ENCODE measurements around the gene GALNT1. TPM values are rescaled to one million over a fixed set of nuclear protein-coding genes. Genes with fewer than 3 reads are reported as not detected.

Gene GALNT1
- total RNA-seq, 4 donors from 2014 or later, result 46.2 to 96.5 (median 62.6) TPM

DNA sequence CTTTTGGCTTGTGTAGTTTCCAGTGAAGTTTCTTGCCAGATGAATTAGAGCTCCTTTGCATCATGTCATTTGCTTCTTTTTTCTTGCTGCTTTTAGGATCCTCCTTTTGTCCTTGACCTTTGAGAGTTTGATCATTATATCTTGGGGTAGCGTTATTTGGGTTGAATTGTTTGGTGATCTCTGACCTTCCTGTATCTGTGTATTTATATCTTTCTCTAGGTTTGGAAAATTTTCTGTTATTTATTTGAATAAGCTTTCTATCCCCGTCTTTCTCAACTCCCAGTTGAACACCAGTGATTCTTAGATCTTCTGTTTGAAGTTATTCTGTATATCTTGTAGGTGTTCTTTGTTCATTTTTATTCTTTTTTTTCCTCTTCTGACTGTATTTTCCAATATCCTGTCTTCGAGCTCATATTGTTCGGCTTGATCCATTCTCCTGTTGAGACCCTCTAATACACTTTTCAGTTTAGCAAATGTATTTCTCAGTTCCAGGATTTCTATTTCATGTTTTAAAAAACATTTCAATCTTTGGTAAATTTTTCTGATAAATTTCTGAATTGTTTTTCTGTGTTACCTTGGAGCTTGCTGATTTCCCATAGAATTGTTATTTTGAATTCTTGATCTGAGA is 20.8 kb downstream of the GALNT1 start:
- no peak overlapping the region for H3K27ac ChIP-seq
- H3K9me3 ChIP-seq, result peaks cover 9% of the 10 kb centered on the region
- H3K4me1 ChIP-seq, result peaks cover 8% of the 10 kb centered on the region
- TF ChIP-seq EP300 (IDR thresholded peaks at IDR 0.05) (no peak), POLR2A (IDR thresholded peaks at IDR 0.05) (no peak), POLR2AphosphoS5 (IDR thresholded peaks at IDR 0.05) (no peak)
- TF ChIP-seq, protein P1, sequence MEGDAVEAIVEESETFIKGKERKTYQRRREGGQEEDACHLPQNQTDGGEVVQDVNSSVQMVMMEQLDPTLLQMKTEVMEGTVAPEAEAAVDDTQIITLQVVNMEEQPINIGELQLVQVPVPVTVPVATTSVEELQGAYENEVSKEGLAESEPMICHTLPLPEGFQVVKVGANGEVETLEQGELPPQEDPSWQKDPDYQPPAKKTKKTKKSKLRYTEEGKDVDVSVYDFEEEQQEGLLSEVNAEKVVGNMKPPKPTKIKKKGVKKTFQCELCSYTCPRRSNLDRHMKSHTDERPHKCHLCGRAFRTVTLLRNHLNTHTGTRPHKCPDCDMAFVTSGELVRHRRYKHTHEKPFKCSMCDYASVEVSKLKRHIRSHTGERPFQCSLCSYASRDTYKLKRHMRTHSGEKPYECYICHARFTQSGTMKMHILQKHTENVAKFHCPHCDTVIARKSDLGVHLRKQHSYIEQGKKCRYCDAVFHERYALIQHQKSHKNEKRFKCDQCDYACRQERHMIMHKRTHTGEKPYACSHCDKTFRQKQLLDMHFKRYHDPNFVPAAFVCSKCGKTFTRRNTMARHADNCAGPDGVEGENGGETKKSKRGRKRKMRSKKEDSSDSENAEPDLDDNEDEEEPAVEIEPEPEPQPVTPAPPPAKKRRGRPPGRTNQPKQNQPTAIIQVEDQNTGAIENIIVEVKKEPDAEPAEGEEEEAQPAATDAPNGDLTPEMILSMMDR (IDR thresholded peaks at IDR 0.05), result no peak
- H3K4me3 ChIP-seq, result no peak overlapping the region
- WGBS, result 98% methylated on average over 4 of the region's 4 CpGs
- no peaks in the 10 kb centered on the region for H3K36me3 ChIP-seq
- H3K27me3 ChIP-seq, result no peaks in the 10 kb centered on the region
- DNase-seq (ENCODE audit: low spot score in 2 of 2), result no peak

DNA sequence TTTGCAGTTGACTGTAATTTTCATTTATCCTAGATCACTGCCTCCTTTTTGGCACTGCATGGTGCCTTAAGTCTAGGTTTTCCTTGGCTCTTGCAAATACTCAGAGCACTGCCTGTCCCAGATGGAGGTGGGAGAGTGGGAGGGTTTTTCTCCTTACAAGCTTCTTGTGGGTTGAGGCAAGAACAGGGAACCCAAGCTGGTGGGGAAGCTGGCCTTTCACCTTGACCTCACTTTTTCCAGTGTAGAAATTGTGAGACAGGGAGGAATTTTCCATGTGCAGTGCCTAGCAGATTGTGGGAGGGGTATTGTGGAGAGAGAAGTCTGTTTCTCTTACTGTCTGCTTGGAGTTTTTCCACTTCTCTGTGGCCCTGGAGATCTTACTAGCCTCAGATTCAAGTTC is 21.5 kb downstream of the GALNT1 start:
- H3K4me3 ChIP-seq, result no peak overlapping the region
- H3K36me3 ChIP-seq, result no peaks in the 10 kb centered on the region
- no peak overlapping the region for H3K27ac ChIP-seq
- TF ChIP-seq, protein P1 (IDR thresholded peaks at IDR 0.05), result no peak
- no peak for TF ChIP-seq POLR2A (IDR thresholded peaks at IDR 0.05)
- no peak for TF ChIP-seq POLR2AphosphoS5 (IDR thresholded peaks at IDR 0.05)
- no peak for TF ChIP-seq EP300 (IDR thresholded peaks at IDR 0.05)
- peaks cover 8% of the 10 kb centered on the region for H3K4me1 ChIP-seq
- no peaks in the 10 kb centered on the region for H3K27me3 ChIP-seq
- no peak for DNase-seq (ENCODE audit: low spot score in 2 of 2)
- H3K9me3 ChIP-seq, result peaks cover 9% of the 10 kb centered on the region

DNA sequence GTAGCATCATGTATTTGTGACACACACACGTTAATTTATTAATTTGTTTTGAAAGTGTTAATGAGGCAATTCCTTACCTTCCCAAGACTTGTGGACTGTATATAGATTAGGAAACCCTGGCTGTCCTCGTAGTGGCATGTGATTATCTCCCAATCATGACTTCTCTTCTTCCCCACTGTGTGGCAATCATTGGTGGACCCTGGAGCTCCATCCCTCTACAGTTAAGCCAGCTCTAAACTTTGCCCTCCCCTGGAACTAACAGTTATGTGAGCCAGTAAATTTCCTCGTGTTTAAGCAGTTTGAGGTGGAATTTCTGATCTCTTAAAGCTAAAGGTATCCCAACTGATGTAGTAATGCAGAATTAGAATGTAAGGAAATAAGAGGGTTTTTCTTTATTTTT is 22.0 kb downstream of the GALNT1 start:
- Histone ChIP-seq H3K4me3 (no peak overlapping the region), H3K36me3 (no peaks in the 10 kb centered on the region), H3K27ac (no peak overlapping the region), H3K4me1 (peaks cover 8% of the 10 kb centered on the region), H3K27me3 (no peaks in the 10 kb centered on the region), H3K9me3 (peaks cover 9% of the 10 kb centered on the region)
- DNase-seq (ENCODE audit: low spot score in 2 of 2), result no peak
- TF ChIP-seq EP300 (IDR thresholded peaks at IDR 0.05), result no peak
- no peak for TF ChIP-seq POLR2AphosphoS5 (IDR thresholded peaks at IDR 0.05)
- no peak for TF ChIP-seq POLR2A (IDR thresholded peaks at IDR 0.05)
- TF ChIP-seq, protein P1 (IDR thresholded peaks at IDR 0.05), result no peak
- WGBS, result 95% methylated on average over 3 of the region's 3 CpGs

DNA sequence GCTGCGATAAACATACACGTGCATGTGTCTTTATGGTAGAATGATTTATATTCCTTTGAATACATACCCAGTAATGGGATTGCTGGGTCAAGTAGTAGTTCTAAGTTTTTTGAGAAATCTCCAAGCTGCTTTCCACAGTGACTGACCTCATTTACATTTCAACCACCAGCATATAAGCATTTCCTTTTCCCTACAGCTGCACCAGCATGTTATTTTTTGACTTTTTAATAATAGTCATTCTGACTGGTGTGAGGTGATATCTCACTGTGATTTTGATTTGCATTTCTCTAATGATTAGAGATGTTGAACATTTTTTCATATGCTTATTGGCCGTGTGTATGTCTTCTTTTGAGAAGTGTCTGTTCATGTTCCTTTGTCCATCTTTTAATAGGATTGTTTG is 22.8 kb downstream of the GALNT1 start:
- peaks cover 12% of the 10 kb centered on the region for H3K4me1 ChIP-seq
- no peaks in the 10 kb centered on the region for H3K36me3 ChIP-seq
- no peak for TF ChIP-seq POLR2AphosphoS5 (IDR thresholded peaks at IDR 0.05)
- TF ChIP-seq, protein P1 (IDR thresholded peaks at IDR 0.05), result no peak
- TF ChIP-seq EP300 (IDR thresholded peaks at IDR 0.05), result no peak
- TF ChIP-seq POLR2A (IDR thresholded peaks at IDR 0.05), result no peak
- no peaks in the 10 kb centered on the region for H3K27me3 ChIP-seq
- no peak overlapping the region for H3K4me3 ChIP-seq
- WGBS, result 100% methylated on average over 3 of the region's 3 CpGs
- no peak overlapping the region for H3K27ac ChIP-seq
- no peak for DNase-seq (ENCODE audit: low spot score in 2 of 2)
- H3K9me3 ChIP-seq, result peaks cover 9% of the 10 kb centered on the region

DNA sequence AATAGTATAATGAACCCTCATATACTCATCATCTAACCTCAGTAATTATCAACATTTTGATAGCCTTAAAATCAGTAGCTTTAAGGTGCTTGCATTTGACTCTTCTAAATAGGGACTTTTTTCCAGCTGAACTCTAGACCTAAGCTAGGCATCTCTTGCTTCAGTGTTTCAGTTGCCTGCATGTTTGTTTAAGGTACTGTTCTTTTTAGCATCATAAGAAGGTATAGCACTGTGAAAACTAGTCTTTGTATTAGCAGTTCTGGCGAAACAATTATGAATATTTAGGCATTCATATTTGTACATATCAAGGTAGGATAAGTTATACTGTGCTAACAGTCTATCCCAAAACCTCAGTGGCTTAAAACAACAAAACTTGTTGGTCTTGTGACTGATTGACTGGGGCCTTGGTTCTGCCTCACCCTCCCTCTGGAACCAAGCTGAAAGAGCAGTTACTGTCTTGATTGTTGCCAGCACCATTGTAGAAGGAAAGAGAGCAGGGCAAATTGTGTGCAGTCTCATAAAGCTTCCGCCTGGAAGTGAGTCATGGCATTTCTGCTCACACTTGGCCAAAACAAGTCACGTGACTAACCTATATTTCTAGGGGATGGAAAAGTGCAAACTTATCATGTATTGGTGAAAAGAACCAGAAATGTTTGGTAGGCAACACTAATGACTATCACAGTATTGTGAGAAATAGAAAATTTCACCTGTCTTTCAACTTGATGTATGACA is 24.3 kb downstream of the GALNT1 start:
- WGBS, result 73% methylated on average over 3 of the region's 3 CpGs
- no peak for DNase-seq (ENCODE audit: low spot score in 2 of 2)
- peaks cover 17% of the 10 kb centered on the region for H3K4me1 ChIP-seq
- no peaks in the 10 kb centered on the region for H3K36me3 ChIP-seq
- peaks cover 9% of the 10 kb centered on the region for H3K9me3 ChIP-seq
- TF ChIP-seq, protein P1 (IDR thresholded peaks at IDR 0.05), result no peak
- TF ChIP-seq POLR2AphosphoS5 (IDR thresholded peaks at IDR 0.05) (no peak), EP300 (IDR thresholded peaks at IDR 0.05) (no peak), POLR2A (IDR thresholded peaks at IDR 0.05) (no peak)
- H3K27ac ChIP-seq, result no peak overlapping the region
- no peak overlapping the region for H3K4me3 ChIP-seq
- no peaks in the 10 kb centered on the region for H3K27me3 ChIP-seq
